Measurements from ENCODE around the gene LRRC49. TPM values are rescaled to one million over a fixed set of nuclear protein-coding genes. Genes with fewer than 3 reads are reported as not detected.
"Not testable (repeated sequence)": the region's sequence is repeated elsewhere in the genome, so short reads cannot be mapped to it uniquely, and the experiment has no call there.

The LRRC49 gene
- total and polyA plus RNA-seq, 2 experiments from 2014 or later, result 8.5 to 14.6 TPM

DNA sequence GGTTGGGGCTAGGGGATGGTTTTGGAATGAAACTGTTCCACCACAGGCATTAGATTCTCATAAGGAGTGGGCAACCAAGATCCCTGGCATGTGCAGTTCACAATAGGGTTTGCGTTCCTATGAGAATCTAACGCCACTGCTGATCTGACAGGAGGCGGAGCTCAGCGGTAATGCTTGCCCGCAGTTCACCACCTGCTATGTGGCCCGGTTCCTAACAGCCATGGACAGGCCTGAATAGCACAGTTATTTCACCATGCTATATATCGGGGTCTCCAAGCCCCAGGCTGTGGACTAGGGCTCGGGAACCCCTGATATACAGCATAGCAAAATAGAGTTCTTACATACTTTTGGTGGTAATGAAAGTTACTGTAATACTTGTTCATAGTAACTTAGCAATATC, 122.7 kb downstream of the LRRC49 start:
- H3K36me3 ChIP-seq (ENCODE audit: insufficient read depth), result no peaks in the 10 kb centered on the region
- H2AFZ ChIP-seq, result no peak overlapping the region
- no peaks in the 10 kb centered on the region for H3K9me2 ChIP-seq (ENCODE audit: insufficient read depth)
- Mint-ChIP-seq H3K36me3 (ENCODE audit: low read depth) (peaks cover 4% of the 10 kb centered on the region; the same call in 1 of the 3 replicates), H3K4me3 (no peak overlapping the region), H3K27ac (no peak overlapping the region), H3K9me3 (peaks cover 4% of the 10 kb centered on the region; the same call in 2 of the 3 replicates), H3K4me1 (peaks cover 12% of the 10 kb centered on the region), H3K27me3 (ENCODE audit: insufficient read depth, low read depth, poor library complexity) (peaks cover 8% of the 10 kb centered on the region)
- DNase-seq (ENCODE audit: low spot score) (no peak), ATAC-seq (no peak)
- H3K27ac ChIP-seq (ENCODE audit: low read depth), result no peak overlapping the region
- H3K4me3 ChIP-seq, result no peak overlapping the region
- H3K4me2 ChIP-seq, result no peak overlapping the region
- peaks cover 4% of the 10 kb centered on the region for H3K4me1 ChIP-seq (ENCODE audit: insufficient read depth)
- H3K79me2 ChIP-seq (replicated peaks; ENCODE audit: insufficient read depth), result no peaks in the 10 kb centered on the region
- H3K27me3 ChIP-seq (ENCODE audit: insufficient read depth), result no peaks in the 10 kb centered on the region
- H3F3A ChIP-seq (replicated peaks; ENCODE audit: low read depth), result no peaks in the 10 kb centered on the region
- no peaks in the 10 kb centered on the region for H4K20me1 ChIP-seq (replicated peaks; ENCODE audit: insufficient read depth)
- TF ChIP-seq ZNF114 (CRISPR knock-in tag; IDR thresholded peaks at IDR 0.05), result no peak
- TF ChIP-seq POLR2AphosphoS5 (IDR thresholded peaks at IDR 0.05; ENCODE audit: low read depth), result no peak
- no peak for TF ChIP-seq CREB1 (CRISPR knock-in tag; IDR thresholded peaks at IDR 0.05; ENCODE audit: low read depth)
- TF ChIP-seq ZNF331 (CRISPR knock-in tag; IDR thresholded peaks at IDR 0.05; ENCODE audit: low read depth), result no peak
- TF ChIP-seq, protein P1, sequence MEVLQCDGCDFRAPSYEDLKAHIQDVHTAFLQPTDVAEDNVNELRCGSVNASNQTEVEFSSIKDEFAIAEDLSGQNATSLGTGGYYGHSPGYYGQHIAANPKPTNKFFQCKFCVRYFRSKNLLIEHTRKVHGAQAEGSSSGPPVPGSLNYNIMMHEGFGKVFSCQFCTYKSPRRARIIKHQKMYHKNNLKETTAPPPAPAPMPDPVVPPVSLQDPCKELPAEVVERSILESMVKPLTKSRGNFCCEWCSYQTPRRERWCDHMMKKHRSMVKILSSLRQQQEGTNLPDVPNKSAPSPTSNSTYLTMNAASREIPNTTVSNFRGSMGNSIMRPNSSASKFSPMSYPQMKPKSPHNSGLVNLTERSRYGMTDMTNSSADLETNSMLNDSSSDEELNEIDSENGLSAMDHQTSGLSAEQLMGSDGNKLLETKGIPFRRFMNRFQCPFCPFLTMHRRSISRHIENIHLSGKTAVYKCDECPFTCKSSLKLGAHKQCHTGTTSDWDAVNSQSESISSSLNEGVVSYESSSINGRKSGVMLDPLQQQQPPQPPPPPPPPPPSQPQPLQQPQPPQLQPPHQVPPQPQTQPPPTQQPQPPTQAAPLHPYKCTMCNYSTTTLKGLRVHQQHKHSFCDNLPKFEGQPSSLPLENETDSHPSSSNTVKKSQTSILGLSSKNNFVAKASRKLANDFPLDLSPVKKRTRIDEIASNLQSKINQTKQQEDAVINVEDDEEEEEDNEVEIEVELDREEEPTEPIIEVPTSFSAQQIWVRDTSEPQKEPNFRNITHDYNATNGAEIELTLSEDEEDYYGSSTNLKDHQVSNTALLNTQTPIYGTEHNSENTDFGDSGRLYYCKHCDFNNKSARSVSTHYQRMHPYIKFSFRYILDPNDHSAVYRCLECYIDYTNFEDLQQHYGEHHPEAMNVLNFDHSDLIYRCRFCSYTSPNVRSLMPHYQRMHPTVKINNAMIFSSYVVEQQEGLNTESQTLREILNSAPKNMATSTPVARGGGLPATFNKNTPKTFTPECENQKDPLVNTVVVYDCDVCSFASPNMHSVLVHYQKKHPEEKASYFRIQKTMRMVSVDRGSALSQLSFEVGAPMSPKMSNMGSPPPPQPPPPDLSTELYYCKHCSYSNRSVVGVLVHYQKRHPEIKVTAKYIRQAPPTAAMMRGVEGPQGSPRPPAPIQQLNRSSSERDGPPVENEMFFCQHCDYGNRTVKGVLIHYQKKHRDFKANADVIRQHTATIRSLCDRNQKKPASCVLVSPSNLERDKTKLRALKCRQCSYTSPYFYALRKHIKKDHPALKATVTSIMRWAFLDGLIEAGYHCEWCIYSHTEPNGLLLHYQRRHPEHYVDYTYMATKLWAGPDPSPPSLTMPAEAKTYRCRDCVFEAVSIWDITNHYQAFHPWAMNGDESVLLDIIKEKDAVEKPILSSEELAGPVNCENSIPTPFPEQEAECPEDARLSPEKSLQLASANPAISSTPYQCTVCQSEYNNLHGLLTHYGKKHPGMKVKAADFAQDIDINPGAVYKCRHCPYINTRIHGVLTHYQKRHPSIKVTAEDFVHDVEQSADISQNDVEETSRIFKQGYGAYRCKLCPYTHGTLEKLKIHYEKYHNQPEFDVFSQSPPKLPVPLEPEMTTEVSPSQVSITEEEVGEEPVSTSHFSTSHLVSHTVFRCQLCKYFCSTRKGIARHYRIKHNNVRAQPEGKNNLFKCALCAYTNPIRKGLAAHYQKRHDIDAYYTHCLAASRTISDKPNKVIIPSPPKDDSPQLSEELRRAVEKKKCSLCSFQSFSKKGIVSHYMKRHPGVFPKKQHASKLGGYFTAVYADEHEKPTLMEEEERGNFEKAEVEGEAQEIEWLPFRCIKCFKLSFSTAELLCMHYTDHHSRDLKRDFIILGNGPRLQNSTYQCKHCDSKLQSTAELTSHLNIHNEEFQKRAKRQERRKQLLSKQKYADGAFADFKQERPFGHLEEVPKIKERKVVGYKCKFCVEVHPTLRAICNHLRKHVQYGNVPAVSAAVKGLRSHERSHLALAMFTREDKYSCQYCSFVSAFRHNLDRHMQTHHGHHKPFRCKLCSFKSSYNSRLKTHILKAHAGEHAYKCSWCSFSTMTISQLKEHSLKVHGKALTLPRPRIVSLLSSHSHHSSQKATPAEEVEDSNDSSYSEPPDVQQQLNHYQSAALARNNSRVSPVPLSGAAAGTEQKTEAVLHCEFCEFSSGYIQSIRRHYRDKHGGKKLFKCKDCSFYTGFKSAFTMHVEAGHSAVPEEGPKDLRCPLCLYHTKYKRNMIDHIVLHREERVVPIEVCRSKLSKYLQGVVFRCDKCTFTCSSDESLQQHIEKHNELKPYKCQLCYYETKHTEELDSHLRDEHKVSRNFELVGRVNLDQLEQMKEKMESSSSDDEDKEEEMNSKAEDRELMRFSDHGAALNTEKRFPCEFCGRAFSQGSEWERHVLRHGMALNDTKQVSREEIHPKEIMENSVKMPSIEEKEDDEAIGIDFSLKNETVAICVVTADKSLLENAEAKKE (CRISPR knock-in tag; IDR thresholded peaks at IDR 0.05), result no peak
- no peak for TF ChIP-seq EZH2phosphoT487 (IDR thresholded peaks at IDR 0.05; ENCODE audit: unreplicated experiment)
- TF ChIP-seq, protein P2, sequence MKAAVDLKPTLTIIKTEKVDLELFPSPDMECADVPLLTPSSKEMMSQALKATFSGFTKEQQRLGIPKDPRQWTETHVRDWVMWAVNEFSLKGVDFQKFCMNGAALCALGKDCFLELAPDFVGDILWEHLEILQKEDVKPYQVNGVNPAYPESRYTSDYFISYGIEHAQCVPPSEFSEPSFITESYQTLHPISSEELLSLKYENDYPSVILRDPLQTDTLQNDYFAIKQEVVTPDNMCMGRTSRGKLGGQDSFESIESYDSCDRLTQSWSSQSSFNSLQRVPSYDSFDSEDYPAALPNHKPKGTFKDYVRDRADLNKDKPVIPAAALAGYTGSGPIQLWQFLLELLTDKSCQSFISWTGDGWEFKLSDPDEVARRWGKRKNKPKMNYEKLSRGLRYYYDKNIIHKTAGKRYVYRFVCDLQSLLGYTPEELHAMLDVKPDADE (IDR thresholded peaks at IDR 0.05), result no peak
- no peak for TF ChIP-seq EZH2 (IDR thresholded peaks at IDR 0.05; ENCODE audit: low read depth, unreplicated experiment)

DNA sequence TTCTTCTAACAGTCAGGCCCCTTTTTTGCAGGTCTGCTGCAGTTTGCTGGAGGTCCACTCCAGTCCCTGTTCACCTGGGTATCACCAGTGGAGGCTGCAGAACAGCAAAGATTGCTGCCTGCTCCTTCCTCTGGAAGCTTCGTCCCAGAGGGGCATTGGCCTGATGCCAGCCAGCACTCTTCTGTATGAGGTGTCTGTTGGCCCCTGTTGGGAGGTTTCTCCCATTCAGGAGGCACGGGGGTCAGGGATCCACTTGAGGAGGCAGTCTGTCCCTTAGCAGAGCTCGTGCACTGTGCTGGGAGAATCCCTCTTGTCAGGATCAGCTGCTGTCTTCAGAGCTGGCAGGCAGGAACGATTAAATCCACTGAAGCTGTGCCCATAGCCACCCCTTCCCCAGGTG, 138.6 kb downstream of the LRRC49 start:
- not testable (repeated sequence) for H3K4me1 ChIP-seq (ENCODE audit: insufficient read depth); H3K9me3 Mint-ChIP-seq; H3K4me3 ChIP-seq; H3K36me3 ChIP-seq (ENCODE audit: insufficient read depth); ATAC-seq; H3K4me1 Mint-ChIP-seq; H3K79me2 ChIP-seq (replicated peaks; ENCODE audit: insufficient read depth); H3F3A ChIP-seq (replicated peaks; ENCODE audit: low read depth); H3K27me3 Mint-ChIP-seq (ENCODE audit: insufficient read depth, low read depth, poor library complexity); H4K20me1 ChIP-seq (replicated peaks; ENCODE audit: insufficient read depth); H3K27ac Mint-ChIP-seq; H3K27me3 ChIP-seq (ENCODE audit: insufficient read depth); H3K4me3 Mint-ChIP-seq; H3K9me2 ChIP-seq (ENCODE audit: insufficient read depth); H3K27ac ChIP-seq (ENCODE audit: low read depth); H3K4me2 ChIP-seq; H2AFZ ChIP-seq; DNase-seq (ENCODE audit: low spot score)
- peaks cover 13% of the 10 kb centered on the region for H3K36me3 Mint-ChIP-seq (ENCODE audit: low read depth)

DNA sequence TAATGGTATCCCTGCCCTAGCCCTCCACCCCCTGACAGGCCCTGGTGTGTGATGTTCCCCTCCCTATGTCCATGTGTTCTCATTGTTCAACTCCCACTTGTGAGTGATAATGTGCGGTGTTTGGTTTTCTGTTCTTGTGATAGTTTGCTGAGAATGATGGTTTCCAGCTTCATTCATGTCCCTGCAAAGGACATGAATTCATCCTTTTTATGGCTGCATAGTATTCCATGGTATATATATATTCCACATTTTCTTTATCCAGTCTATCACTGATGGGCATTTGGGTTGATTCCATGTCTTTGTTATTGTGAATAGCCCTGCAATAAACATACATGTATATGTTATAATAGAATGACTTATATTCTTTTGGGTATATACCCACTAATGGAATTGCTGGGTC, 142.9 kb downstream of the LRRC49 start:
- ATAC-seq; H3K36me3 ChIP-seq (ENCODE audit: insufficient read depth); H3F3A ChIP-seq (replicated peaks; ENCODE audit: low read depth); H3K79me2 ChIP-seq (replicated peaks; ENCODE audit: insufficient read depth); H4K20me1 ChIP-seq (replicated peaks; ENCODE audit: insufficient read depth); H3K4me2 ChIP-seq; H3K27me3 Mint-ChIP-seq (ENCODE audit: insufficient read depth, low read depth, poor library complexity); H3K4me3 Mint-ChIP-seq; H3K4me1 Mint-ChIP-seq; H2AFZ ChIP-seq; H3K9me3 Mint-ChIP-seq; H3K9me2 ChIP-seq (ENCODE audit: insufficient read depth); H3K4me1 ChIP-seq (ENCODE audit: insufficient read depth); H3K27me3 ChIP-seq (ENCODE audit: insufficient read depth); H3K36me3 Mint-ChIP-seq (ENCODE audit: low read depth); H3K27ac ChIP-seq (ENCODE audit: low read depth); DNase-seq (ENCODE audit: low spot score); H3K27ac Mint-ChIP-seq; H3K4me3 ChIP-seq: not testable (repeated sequence)

Data from GM23338 (cell line).